ENCODE data around the gene RPL37.

RPL37 gene

DNA sequence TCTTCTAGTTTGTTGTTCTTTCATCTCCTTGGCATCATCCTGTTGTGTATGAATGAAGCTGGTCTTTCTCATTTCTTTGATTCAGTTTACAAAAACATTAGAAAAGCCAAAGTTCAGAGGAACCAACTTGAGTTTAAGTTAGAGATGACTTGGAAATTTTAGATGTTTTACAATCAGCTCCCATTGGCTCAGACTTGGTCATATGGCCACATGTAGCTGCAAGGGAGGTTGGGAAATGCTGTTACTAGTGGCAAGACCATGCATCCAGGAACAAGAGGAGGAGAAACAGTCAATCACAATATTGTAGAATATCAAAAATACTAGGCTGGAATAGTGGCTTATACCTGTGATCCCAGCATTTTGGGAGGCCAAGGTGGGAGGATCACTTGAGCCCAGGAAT is 25.7 kb upstream of the RPL37 start:
- no peaks in the 10 kb centered on the region for H4K20me1 ChIP-seq (ENCODE audit: insufficient read depth, low read length)
- no peak overlapping the region for H3K27ac ChIP-seq (ENCODE audit: low read length)
- no peaks in the 10 kb centered on the region for H3K36me3 ChIP-seq (ENCODE audit: insufficient read depth, low read length)
- ATAC-seq (ENCODE audit: insufficient read depth, low read depth) = no peak
- no peak overlapping the region for H2AFZ ChIP-seq (ENCODE audit: low read depth, low read length)
- TF ChIP-seq CTCF (IDR thresholded peaks at IDR 0.05; ENCODE audit: borderline replicate concordance, extremely low read depth, low read length, poor library complexity, severe bottlenecking) = no peak
- TF ChIP-seq EZH2 (IDR thresholded peaks at IDR 0.05; ENCODE audit: borderline replicate concordance, low read depth, low read length, severe bottlenecking) = no peak
- DNase-seq = no peak
- no peaks in the 10 kb centered on the region for H3K79me2 ChIP-seq (ENCODE audit: insufficient read depth, low read length)
- no peak overlapping the region for H3K4me2 ChIP-seq (ENCODE audit: insufficient read depth, low read length)
- no peaks in the 10 kb centered on the region for H3K9me3 ChIP-seq (ENCODE audit: insufficient read depth, low read length, severe bottlenecking)
- H3K9ac ChIP-seq (ENCODE audit: low read depth, low read length) = no peak overlapping the region
- H3K4me3 ChIP-seq (ENCODE audit: low read depth in 1 of 2, low read length in 2 of 2) = no peak overlapping the region
- H3K27me3 ChIP-seq (ENCODE audit: insufficient read depth, low read length, poor library complexity) = no peaks in the 10 kb centered on the region
- H3K4me1 ChIP-seq (ENCODE audit: insufficient read depth, low read length) = no peaks in the 10 kb centered on the region

GRCh38 chr5:40853632-40854192 is 18.7 kb upstream of the RPL37 start:
- Histone ChIP-seq H4K20me1 (ENCODE audit: insufficient read depth, low read length) (no peaks in the 10 kb centered on the region), H3K4me2 (ENCODE audit: insufficient read depth, low read length) (no peak overlapping the region), H3K36me3 (ENCODE audit: insufficient read depth, low read length) (no peaks in the 10 kb centered on the region), H3K79me2 (ENCODE audit: insufficient read depth, low read length) (no peaks in the 10 kb centered on the region), H2AFZ (ENCODE audit: low read depth, low read length) (no peak overlapping the region), H3K27me3 (ENCODE audit: insufficient read depth, low read length, poor library complexity) (no peaks in the 10 kb centered on the region), H3K4me3 (ENCODE audit: low read depth in 1 of 2, low read length in 2 of 2) (no peak overlapping the region), H3K27ac (ENCODE audit: low read length) (no peak overlapping the region), H3K4me1 (ENCODE audit: insufficient read depth, low read length) (no peaks in the 10 kb centered on the region), H3K9ac (ENCODE audit: low read depth, low read length) (no peak overlapping the region), H3K9me3 (ENCODE audit: insufficient read depth, low read length, severe bottlenecking) (no peaks in the 10 kb centered on the region)
- ATAC-seq (ENCODE audit: insufficient read depth, low read depth) (no peak), DNase-seq (no peak)
- TF ChIP-seq CTCF (IDR thresholded peaks at IDR 0.05; ENCODE audit: borderline replicate concordance, extremely low read depth, low read length, poor library complexity, severe bottlenecking) = no peak
- no peak for TF ChIP-seq EZH2 (IDR thresholded peaks at IDR 0.05; ENCODE audit: borderline replicate concordance, low read depth, low read length, severe bottlenecking)

- ATAC-seq (ENCODE audit: insufficient read depth, low read depth) (no peak), DNase-seq (no peak)
- Histone ChIP-seq H2AFZ (ENCODE audit: low read depth, low read length) (no peak overlapping the region), H3K36me3 (ENCODE audit: insufficient read depth, low read length) (no peaks in the 10 kb centered on the region), H3K9ac (ENCODE audit: low read depth, low read length) (no peak overlapping the region), H3K79me2 (ENCODE audit: insufficient read depth, low read length) (no peaks in the 10 kb centered on the region), H4K20me1 (ENCODE audit: insufficient read depth, low read length) (no peaks in the 10 kb centered on the region), H3K27me3 (ENCODE audit: insufficient read depth, low read length, poor library complexity) (peaks cover 13% of the 10 kb centered on the region), H3K4me2 (ENCODE audit: insufficient read depth, low read length) (no peak overlapping the region), H3K4me1 (ENCODE audit: insufficient read depth, low read length) (no peaks in the 10 kb centered on the region), H3K4me3 (ENCODE audit: low read depth in 1 of 2, low read length in 2 of 2) (no peak overlapping the region), H3K9me3 (ENCODE audit: insufficient read depth, low read length, severe bottlenecking) (no peaks in the 10 kb centered on the region), H3K27ac (ENCODE audit: low read length) (no peak overlapping the region)
- TF ChIP-seq EZH2 (IDR thresholded peaks at IDR 0.05; ENCODE audit: borderline replicate concordance, low read depth, low read length, severe bottlenecking) (no peak), CTCF (IDR thresholded peaks at IDR 0.05; ENCODE audit: borderline replicate concordance, extremely low read depth, low read length, poor library complexity, severe bottlenecking) (no peak)
Observed at GRCh38 chr5:40847525-40847924, 12.5 kb upstream of the RPL37 start.

GRCh38 chr5:40846371-40846770 is 11.3 kb upstream of the RPL37 start:
- Histone ChIP-seq H3K9ac (ENCODE audit: low read depth, low read length) (no peak overlapping the region), H3K4me1 (ENCODE audit: insufficient read depth, low read length) (no peaks in the 10 kb centered on the region), H3K79me2 (ENCODE audit: insufficient read depth, low read length) (no peaks in the 10 kb centered on the region), H3K36me3 (ENCODE audit: insufficient read depth, low read length) (no peaks in the 10 kb centered on the region), H3K4me3 (ENCODE audit: low read depth in 1 of 2, low read length in 2 of 2) (no peak overlapping the region), H4K20me1 (ENCODE audit: insufficient read depth, low read length) (no peaks in the 10 kb centered on the region), H3K9me3 (ENCODE audit: insufficient read depth, low read length, severe bottlenecking) (no peaks in the 10 kb centered on the region), H3K4me2 (ENCODE audit: insufficient read depth, low read length) (no peak overlapping the region), H3K27ac (ENCODE audit: low read length) (no peak overlapping the region), H2AFZ (ENCODE audit: low read depth, low read length) (no peak overlapping the region), H3K27me3 (ENCODE audit: insufficient read depth, low read length, poor library complexity) (peaks cover 25% of the 10 kb centered on the region)
- DNase-seq (no peak), ATAC-seq (ENCODE audit: insufficient read depth, low read depth) (no peak)
- TF ChIP-seq EZH2 (IDR thresholded peaks at IDR 0.05; ENCODE audit: borderline replicate concordance, low read depth, low read length, severe bottlenecking) (no peak), CTCF (IDR thresholded peaks at IDR 0.05; ENCODE audit: borderline replicate concordance, extremely low read depth, low read length, poor library complexity, severe bottlenecking) (no peak)
